Measurements from ENCODE around the gene PHACTR4.
"Not testable (repeated sequence)": the region's sequence is repeated elsewhere in the genome, so short reads cannot be mapped to it uniquely, and the experiment has no call there.

The PHACTR4 gene

GRCh38 chr1:28506907-28507246 lies 137.3 kb downstream of the PHACTR4 start:
- DNase-seq = no peak

DNA sequence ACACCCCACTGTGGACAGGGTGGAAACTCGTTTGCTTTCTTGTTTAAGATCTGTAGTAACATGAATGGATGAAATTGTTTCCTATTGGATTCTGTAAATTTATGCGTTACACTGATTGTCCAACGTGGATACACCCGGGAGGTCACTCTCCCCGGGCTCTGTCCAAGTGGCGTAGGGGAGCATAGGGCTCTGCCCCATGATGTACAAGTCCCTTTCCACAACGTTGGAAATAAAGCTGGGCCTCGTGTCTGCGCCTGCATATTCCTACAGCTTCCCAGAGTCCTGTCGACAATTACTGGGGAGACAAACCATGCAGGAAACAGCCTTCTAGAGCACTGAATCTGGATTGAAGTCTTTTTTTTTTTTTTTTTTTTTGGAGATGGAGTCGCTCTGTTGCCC lies 137.7 kb downstream of the PHACTR4 start:
- DNase-seq = peak; percentile 33

- DNase-seq = peak; percentile 29
Measured at GRCh38 chr1:28507646-28508434, 138.3 kb downstream of the PHACTR4 start.

DNA sequence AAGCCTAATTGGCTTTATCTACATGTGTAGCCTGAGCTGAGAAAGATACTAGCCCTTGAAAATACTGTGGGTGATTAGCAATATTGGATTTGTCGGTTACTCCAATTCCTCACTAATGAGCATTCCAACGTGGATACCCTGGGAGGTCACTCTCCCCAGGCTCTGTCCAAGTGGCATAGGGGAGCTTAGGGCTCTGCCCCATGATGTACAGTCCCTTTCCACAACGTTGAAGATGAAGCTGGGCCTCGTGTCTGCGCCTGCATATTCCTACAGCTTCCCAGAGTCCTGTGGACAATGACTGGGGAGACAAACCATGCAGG lies 138.9 kb downstream of the PHACTR4 start:
- DNase-seq = peak; percentile 55

DNA sequence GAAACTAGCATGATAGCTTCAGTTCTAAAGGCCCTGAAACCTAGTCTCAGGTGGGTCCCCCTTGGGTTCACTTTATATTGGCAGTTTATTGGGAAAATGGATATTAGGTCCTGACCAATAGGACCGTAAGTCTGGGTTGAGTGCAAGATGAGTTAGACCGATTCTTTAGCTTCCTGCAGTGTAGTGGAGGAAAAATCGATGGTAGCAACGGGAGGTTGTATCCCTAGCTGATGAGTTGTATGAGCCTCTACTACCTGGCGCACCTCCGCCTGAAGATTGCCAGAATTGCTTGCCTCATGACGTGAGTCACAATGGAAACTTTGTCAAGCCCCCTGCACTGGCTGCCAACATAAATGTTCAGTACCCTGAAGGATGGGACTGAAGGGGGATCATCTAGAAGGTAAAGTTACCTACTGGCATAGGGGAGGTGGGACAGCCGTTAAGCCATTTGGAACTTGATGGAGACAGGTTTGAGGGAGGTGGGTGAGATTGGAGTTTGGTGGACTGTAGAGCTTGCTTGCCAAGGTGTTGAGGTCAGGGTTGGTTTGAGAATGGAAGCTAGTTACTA lies 140.2 kb downstream of the PHACTR4 start:
- peak; percentile 67 for DNase-seq

- DNase-seq = peak; percentile 80
Measured at GRCh38 chr1:28510273-28510969, 140.9 kb downstream of the PHACTR4 start.

GRCh38 chr1:28510970-28511440 lies 141.5 kb downstream of the PHACTR4 start:
- peak; percentile 75 for DNase-seq

DNA sequence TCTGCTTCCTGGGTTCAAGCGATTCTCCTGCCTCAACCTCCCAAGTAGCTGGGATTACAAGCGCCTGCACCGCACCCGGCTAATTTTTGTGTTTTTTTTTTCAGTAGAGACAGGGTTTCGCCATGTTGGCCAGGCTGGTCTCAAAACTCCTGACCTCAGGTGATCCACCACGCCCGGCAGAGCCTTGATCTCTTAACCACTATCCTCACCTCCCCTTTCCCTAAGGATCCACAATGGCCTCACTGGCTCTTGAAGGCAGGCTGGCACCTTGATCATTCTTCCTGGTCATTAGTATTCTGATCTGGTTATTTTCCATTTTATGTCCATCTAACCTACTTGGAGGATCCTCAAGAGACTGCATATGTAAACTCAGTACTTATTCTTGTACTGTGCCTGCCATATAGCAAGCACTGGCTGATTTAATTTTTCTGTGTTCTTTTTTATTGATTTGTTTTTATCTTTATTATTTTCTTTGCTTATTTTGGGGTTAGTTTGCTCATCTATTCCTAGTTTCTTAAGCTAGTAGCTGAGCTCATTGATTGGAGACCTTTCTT lies 142.6 kb downstream of the PHACTR4 start:
- DNase-seq = peak; percentile 53

DNA sequence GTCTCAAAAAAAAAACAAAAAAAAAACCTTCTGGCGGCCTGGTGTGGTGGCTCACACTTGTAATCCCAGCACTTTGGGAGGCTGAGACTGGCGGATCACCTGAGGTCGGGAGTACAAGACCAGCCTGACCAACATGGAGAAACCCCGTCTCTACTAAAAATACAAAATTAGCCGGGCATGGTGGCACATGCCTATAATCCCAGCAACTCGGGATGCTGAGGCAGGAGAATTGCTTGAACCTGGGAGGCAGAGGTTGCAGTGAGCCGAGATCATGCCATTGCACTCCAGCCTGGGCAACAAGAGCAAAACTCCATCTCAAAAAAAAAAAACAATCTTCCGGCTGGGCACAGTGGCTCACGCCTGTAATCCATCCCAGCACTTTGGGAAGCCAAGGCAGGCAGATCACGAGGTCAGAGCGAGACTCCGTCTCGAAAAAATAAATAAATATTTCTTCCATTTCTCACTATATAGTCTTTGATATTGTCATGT lies 144.9 kb downstream of the PHACTR4 start:
- DNase-seq = peak; percentile 22

DNA sequence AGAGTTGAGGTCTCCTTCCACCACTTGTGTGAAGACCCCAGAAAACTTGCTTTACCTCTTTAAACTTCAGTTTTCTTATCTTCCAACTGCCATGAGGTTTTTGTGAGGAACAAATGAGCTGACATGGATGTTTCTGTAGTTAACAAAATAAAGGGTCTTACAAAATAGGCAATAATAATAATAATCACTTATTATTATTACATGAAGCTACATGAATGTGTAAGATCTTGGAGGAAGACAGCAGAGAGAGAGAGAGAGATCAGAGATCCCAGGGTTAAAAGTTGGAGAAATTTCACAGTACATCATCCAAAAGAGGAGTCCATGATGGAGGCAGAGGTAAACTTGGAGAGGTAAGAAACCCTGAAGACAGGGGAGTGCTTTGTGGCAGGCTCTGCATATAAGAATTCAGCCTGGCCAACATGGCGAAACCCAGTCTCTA lies 147.0 kb downstream of the PHACTR4 start:
- DNase-seq = peak; percentile 28

DNA sequence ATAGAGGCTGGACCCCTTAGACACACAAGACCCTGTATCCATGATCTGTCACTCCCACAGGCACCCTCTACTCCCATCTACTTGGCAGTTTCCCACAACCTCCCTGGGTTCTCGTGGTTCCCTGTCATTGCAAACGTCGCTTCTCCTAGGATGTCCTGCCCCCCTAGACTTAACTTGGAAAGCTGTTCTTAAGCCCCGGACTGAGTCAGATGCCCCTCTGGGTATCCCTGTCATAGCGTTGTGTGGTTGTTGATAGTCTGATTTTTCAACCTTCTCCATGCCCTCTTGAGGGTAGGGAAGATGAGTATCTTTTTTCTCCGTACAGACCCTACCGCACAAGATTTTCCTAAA lies 148.1 kb downstream of the PHACTR4 start:
- no peak for DNase-seq

GRCh38 chr1:28518000-28518744 lies 148.6 kb downstream of the PHACTR4 start:
- peak; percentile 89 for DNase-seq

- DNase-seq = peak; percentile 51
Measured at GRCh38 chr1:28518745-28519341, 149.3 kb downstream of the PHACTR4 start.

DNA sequence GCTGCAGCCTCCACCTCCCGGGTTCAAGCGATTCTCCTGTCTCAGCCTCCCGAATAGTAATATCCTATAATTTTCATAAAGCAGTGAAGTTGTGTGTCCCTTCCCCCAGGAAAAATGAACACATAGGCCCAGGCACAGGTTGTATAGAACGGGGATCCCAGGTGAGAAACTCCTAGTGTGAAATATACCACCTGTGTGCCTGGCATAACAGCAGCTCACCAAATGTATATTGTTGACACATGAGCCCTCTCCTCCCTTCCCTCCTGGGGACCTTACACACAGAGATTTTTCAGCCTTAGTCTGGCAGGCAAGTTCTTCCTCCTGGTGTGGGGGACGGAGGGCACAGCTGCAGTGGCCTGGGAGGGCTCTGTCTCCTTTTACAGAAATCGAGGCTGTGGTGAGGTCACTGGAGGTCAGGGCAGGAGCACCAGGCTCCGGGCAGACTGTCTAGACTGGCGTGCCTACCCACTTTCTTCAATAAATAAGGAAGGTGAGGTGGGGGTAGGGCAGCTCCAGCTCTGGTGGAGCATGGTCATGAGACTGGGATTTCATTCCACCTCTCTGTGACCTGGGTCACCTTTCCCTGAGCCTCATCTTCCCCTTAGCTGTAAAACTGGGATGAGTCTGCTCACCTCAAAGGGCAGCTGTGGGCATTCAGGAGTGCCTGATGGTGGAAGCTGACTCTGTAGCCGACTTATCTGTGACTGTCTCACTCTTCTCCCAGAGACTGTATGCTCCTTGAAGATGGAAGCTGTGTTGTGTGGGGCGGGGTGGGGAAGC lies 150.6 kb downstream of the PHACTR4 start:
- no peak for DNase-seq

GRCh38 chr1:28520796-28521195 lies 151.3 kb downstream of the PHACTR4 start:
- not testable (repeated sequence) for DNase-seq

- DNase-seq = no peak
Measured at GRCh38 chr1:28521502-28522164, 152.1 kb downstream of the PHACTR4 start.

DNA sequence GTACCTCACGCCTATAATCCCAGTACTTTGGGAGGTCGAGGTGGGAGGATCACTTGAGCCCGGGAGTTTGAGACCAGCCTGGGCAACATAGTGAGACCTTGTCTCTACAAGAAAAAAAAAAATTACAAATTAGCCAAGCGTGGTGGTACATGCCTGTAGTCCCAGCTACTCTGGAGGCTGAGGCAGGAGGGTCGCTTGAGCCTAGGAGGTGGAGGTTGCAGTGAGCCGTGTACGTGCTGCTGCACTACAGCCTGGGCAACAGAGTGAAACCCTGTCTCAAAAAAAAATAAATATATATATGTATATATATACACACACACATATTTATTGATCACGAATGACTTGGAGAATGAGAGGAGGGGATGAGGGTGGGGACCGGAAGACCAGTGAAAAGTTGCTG lies 153.0 kb downstream of the PHACTR4 start:
- not testable (repeated sequence) for DNase-seq

DNA sequence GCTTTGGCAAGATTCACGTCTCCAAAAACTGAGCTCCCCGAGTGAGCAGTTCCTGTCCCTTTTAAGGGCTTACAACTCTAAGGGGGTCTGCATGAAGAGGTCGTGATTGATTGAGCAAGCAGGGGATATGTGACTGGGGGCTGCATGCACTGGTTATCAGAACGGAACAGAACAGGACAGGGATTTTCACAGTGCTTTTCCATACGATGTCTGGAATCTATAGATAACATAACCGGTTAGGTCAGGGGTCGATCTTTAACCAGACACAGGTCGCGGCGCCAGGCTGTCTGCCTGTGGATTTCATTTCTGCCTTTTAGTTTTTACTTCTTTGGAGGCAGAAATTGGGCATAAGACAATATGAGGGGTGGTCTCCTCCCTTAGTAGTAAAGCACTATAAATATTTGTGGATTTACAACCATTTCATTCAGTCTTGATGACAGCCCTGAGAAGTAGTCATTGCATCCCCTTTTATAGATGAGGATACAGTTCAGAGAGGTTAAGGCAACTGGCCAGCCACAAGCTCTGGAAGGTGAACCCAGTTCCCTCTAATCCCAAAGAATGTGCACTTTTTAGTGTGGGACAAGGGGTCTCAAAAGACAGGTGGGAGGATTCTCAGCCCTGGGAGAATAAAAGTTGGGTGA lies 155.6 kb downstream of the PHACTR4 start:
- not testable (repeated sequence) for DNase-seq

- peak; percentile 85 for DNase-seq
Measured at GRCh38 chr1:28526886-28527285, 157.3 kb downstream of the PHACTR4 start.

DNA sequence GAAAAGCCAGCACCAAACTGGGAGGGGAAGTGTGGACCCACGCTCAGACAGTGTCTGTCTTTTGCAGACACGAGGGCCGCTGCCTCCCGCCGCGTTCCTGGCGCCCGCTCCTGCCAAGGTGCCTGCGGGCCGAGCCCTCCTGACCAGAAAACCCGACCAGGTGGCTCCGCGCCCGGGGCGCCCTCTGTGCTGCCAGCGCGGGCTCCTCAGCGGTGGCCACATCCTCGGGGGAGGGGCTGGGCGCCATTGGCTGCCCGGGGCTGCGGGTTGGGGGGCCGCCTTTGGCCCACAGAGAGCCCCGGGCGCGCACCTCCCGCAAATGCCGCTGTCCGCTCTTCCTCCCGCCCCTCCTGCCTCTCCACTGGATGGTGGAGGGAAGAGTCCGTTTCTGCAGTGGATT lies 160.9 kb downstream of the PHACTR4 start:
- DNase-seq = no peak

GRCh38 chr1:28534671-28535070 lies 165.1 kb downstream of the PHACTR4 start:
- DNase-seq = no peak

Data from EL (cell line).